Measurements from ENCODE around the gene EXOC1. TPM values are rescaled to one million over a fixed set of nuclear protein-coding genes. Genes with fewer than 3 reads are reported as not detected.
A peak's percentile ranks its signal among the peaks of the same experiment; 100 is the strongest.

EXOC1 gene
- total and polyA plus RNA-seq, 2 donors from 2014 or later = 17.5 to 41.7 TPM

DNA sequence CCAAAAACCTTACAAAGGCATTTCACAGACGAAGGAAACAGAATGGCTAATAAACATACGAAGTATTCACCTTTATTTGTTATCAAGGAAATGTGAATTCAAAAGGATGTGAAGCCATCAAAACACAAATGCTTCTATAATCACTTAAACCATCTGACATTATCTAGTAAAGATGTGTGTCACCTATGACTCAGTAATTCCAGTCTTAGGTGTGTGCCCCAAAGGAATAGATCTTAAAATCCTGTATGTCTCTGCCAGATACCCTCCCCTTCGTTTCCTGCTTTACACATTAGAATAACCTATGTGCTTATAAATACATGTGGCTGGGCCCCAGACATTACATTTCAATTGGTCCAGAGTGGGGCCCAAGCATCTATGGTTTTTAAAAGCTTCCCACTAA is 53.5 kb downstream of the EXOC1 start:
- no peak for FAIRE-seq
- H3K4me1 ChIP-seq (ENCODE audit: control insufficient read depth in 2 of 3, insufficient read depth in 2 of 3, low read depth in 1 of 3, low read length in 3 of 3) = no peaks in the 10 kb centered on the region
- H3K9me3 ChIP-seq (ENCODE audit: control insufficient read depth in 2 of 3, insufficient read depth in 1 of 3, low read length in 3 of 3) = no peaks in the 10 kb centered on the region
- H3K9ac ChIP-seq (ENCODE audit: low read length in 3 of 3) = no peak overlapping the region
- no peak overlapping the region for H3K4me3 ChIP-seq (ENCODE audit: low read length in 3 of 3)
- DNase-seq = no peak
- no peak overlapping the region for H3K27ac ChIP-seq (ENCODE audit: low read depth in 2 of 2, low read length in 2 of 2)
- H3K36me3 ChIP-seq (ENCODE audit: control insufficient read depth in 2 of 3, insufficient read depth in 3 of 3, low read length in 3 of 3) = peaks cover 3 to 4% (median 3%) of the 10 kb centered on the region in 3 donors
- intact Hi-C loops (cut with DNase I) = no loop called here
- TF ChIP-seq, protein P1, sequence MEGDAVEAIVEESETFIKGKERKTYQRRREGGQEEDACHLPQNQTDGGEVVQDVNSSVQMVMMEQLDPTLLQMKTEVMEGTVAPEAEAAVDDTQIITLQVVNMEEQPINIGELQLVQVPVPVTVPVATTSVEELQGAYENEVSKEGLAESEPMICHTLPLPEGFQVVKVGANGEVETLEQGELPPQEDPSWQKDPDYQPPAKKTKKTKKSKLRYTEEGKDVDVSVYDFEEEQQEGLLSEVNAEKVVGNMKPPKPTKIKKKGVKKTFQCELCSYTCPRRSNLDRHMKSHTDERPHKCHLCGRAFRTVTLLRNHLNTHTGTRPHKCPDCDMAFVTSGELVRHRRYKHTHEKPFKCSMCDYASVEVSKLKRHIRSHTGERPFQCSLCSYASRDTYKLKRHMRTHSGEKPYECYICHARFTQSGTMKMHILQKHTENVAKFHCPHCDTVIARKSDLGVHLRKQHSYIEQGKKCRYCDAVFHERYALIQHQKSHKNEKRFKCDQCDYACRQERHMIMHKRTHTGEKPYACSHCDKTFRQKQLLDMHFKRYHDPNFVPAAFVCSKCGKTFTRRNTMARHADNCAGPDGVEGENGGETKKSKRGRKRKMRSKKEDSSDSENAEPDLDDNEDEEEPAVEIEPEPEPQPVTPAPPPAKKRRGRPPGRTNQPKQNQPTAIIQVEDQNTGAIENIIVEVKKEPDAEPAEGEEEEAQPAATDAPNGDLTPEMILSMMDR (IDR thresholded peaks at IDR 0.05; ENCODE audit: borderline replicate concordance, extremely low read depth, insufficient read depth) = no peak
- no peaks in the 10 kb centered on the region for H3K27me3 ChIP-seq (ENCODE audit: control insufficient read depth, insufficient read depth, low read length)

DNA sequence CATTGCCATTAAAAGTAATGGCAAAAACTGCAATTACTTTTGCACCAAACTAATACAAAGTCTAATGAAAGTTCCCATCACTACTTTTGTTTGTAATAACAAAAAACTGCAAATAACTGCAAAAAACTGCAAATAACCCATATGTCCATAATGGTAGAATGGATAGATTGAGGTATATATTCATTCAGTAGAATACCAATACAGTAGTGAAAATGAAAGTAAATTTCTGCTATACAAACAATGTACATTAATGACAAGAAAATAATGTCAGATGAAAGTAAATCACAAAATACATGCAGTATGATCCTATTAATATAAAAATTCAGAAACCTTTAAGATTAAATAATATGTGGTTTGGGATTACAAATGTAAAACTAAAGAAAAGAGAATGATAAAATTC is 54.0 kb downstream of the EXOC1 start:
- peak; percentile 52 for FAIRE-seq

DNA sequence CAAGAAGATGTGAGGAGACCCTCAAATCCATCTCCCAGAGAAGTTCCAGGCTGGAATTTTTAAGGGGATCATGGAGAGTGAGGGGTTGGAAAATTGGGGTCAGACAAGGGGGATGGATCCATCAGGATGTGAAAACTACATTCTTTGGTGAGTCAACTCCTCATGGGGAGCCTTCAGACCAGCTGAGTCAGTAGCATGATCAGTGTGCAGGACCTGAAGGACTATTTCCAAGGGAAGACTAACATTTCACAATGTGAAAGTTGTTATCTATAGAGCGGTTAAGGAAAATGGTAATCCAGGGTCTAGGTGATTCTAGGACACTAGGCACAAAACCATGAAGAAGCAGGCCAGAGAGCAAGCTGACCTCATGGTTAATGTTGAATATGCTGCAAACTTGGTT is 56.7 kb downstream of the EXOC1 start:
- H3K27ac ChIP-seq (ENCODE audit: low read depth in 2 of 2, low read length in 2 of 2) = no peak overlapping the region
- no peaks in the 10 kb centered on the region for H3K9me3 ChIP-seq (ENCODE audit: control insufficient read depth in 2 of 3, insufficient read depth in 1 of 3, low read length in 3 of 3)
- no peaks in the 10 kb centered on the region for H3K4me1 ChIP-seq (ENCODE audit: control insufficient read depth in 2 of 3, insufficient read depth in 2 of 3, low read depth in 1 of 3, low read length in 3 of 3)
- TF ChIP-seq, protein P1 (IDR thresholded peaks at IDR 0.05; ENCODE audit: borderline replicate concordance, extremely low read depth, insufficient read depth) = no peak
- no peak overlapping the region for H3K9ac ChIP-seq (ENCODE audit: low read length in 3 of 3)
- no peaks in the 10 kb centered on the region for H3K36me3 ChIP-seq (ENCODE audit: control insufficient read depth in 2 of 3, insufficient read depth in 3 of 3, low read length in 3 of 3)
- no peak overlapping the region for H3K4me3 ChIP-seq (ENCODE audit: low read length in 3 of 3)
- no peak for FAIRE-seq
- no peak for DNase-seq
- H3K27me3 ChIP-seq (ENCODE audit: control insufficient read depth, insufficient read depth, low read length) = no peaks in the 10 kb centered on the region
- intact Hi-C loops (cut with DNase I) = no loop called here

More for the DNA sequence above, 54.0 kb downstream of the EXOC1 start:
- H3K27ac ChIP-seq (ENCODE audit: low read depth in 2 of 2, low read length in 2 of 2) = no peak overlapping the region
- no peaks in the 10 kb centered on the region for H3K27me3 ChIP-seq (ENCODE audit: control insufficient read depth, insufficient read depth, low read length)
- TF ChIP-seq, protein P1 (IDR thresholded peaks at IDR 0.05; ENCODE audit: borderline replicate concordance, extremely low read depth, insufficient read depth) = no peak
- H3K36me3 ChIP-seq (ENCODE audit: control insufficient read depth in 2 of 3, insufficient read depth in 3 of 3, low read length in 3 of 3) = peaks cover 2 to 4% (median 3%) of the 10 kb centered on the region in 3 donors
- no peak overlapping the region for H3K9ac ChIP-seq (ENCODE audit: low read length in 3 of 3)
- no peak for DNase-seq
- H3K9me3 ChIP-seq (ENCODE audit: control insufficient read depth in 2 of 3, insufficient read depth in 1 of 3, low read length in 3 of 3) = no peaks in the 10 kb centered on the region
- intact Hi-C loops (cut with DNase I) = no loop called here
- H3K4me1 ChIP-seq (ENCODE audit: control insufficient read depth in 2 of 3, insufficient read depth in 2 of 3, low read depth in 1 of 3, low read length in 3 of 3) = no peaks in the 10 kb centered on the region
- peak overlapping the region in 1 of 3 donors; percentile 18 for H3K4me3 ChIP-seq (ENCODE audit: low read length in 3 of 3)

DNA sequence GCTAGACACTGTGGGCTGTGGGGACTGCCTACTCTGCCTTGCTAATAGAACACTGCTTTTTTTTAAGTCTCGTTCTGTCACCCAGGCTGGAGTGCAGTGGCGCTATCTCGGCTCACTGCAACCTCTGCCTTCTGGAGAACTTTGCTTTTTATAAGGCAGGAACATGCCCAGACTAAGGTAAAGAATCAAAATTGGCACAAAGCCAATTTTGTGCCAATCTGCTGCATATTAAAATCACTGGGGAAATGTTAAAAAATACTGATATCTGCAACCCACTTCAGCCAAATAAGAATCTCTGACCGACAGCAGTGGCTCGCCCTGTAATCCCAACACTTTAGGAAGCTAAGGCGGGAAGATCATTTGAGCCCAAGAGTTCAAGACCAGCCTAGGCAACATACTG is 58.8 kb downstream of the EXOC1 start:
- Histone ChIP-seq H3K9me3 (ENCODE audit: control insufficient read depth in 2 of 3, insufficient read depth in 1 of 3, low read length in 3 of 3) (no peaks in the 10 kb centered on the region), H3K27me3 (ENCODE audit: control insufficient read depth, insufficient read depth, low read length) (no peaks in the 10 kb centered on the region), H3K9ac (ENCODE audit: low read length in 3 of 3) (no peak overlapping the region), H3K36me3 (ENCODE audit: control insufficient read depth in 2 of 3, insufficient read depth in 3 of 3, low read length in 3 of 3) (no peaks in the 10 kb centered on the region), H3K27ac (ENCODE audit: low read depth in 2 of 2, low read length in 2 of 2) (no peak overlapping the region), H3K4me3 (ENCODE audit: low read length in 3 of 3) (no peak overlapping the region), H3K4me1 (ENCODE audit: control insufficient read depth in 2 of 3, insufficient read depth in 2 of 3, low read depth in 1 of 3, low read length in 3 of 3) (no peaks in the 10 kb centered on the region)
- TF ChIP-seq, protein P1 (IDR thresholded peaks at IDR 0.05; ENCODE audit: borderline replicate concordance, extremely low read depth, insufficient read depth) = no peak
- DNase-seq (no peak), FAIRE-seq (no peak)
- intact Hi-C loops (cut with DNase I) = no loop called here
